GM23338 (cell line): ENCODE data around the gene MED20. TPM values are rescaled to one million over a fixed set of nuclear protein-coding genes. Genes with fewer than 3 reads are reported as not detected.

Source experiments
- ATAC-seq: fragments of 200-7000 bp; cut with Tn5 transposase; 3 replicates; pipeline ENCODE4 v1.9.1; 2020
- DNase-seq: peaks from one replicate; pipeline ENCODE4 v3.0.0-alpha.2; 2015; ENCODE audit warnings: low spot score
- H2AFZ ChIP-seq: fragments of 200-600 bp; sonication (generic); 2 replicates; pipeline ENCODE4 v1.8.0; 2016; ENCODE audit warnings: antibody characterized with exemption, mild to moderate bottlenecking, moderate library complexity
- H3F3A ChIP-seq: fragments of 200-600 bp; sonication (generic); replicated peaks from 2 replicates; pipeline ENCODE4 v1.8.0; 2017; ENCODE audit warnings: antibody characterized with exemption, mixed run types, low read depth
- H3K27ac ChIP-seq: fragments of 200-600 bp; sonication (generic); 2 replicates; pipeline ENCODE4 v1.6.1; 2016; ENCODE audit warnings: low read depth
- H3K27me3 ChIP-seq: fragments of 200-600 bp; sonication (generic); 2 replicates; pipeline ENCODE4 v1.8.0; 2016; ENCODE audit warnings: mild to moderate bottlenecking, mixed run types, moderate library complexity; ENCODE audit not compliant: insufficient read depth
- H3K36me3 ChIP-seq: fragments of 200-600 bp; sonication (generic); 2 replicates; pipeline ENCODE4 v1.8.0; 2016; ENCODE audit warnings: mild to moderate bottlenecking; ENCODE audit not compliant: insufficient read depth
- H3K4me1 ChIP-seq: fragments of 200-600 bp; sonication (generic); 2 replicates; pipeline ENCODE4 v1.8.0; 2016; ENCODE audit warnings: mild to moderate bottlenecking, moderate library complexity; ENCODE audit not compliant: insufficient read depth
- H3K4me2 ChIP-seq: fragments of 200-600 bp; sonication (generic); 2 replicates; pipeline ENCODE4 v1.7.1; 2017; ENCODE audit warnings: mixed run types
- H3K4me3 ChIP-seq: fragments of 200-600 bp; sonication (generic); 2 replicates; pipeline ENCODE4 v1.6.1; 2016; ENCODE audit warnings: mixed run types
- H3K79me2 ChIP-seq: fragments of 200-600 bp; sonication (generic); replicated peaks from 2 replicates; pipeline ENCODE4 v1.8.0; 2017; ENCODE audit warnings: mild to moderate bottlenecking; ENCODE audit not compliant: insufficient read depth
- H3K9me2 ChIP-seq: fragments of 200-600 bp; sonication (generic); 2 replicates; pipeline ENCODE4 v1.8.0; 2017; ENCODE audit not compliant: insufficient read depth
- H4K20me1 ChIP-seq: fragments of 200-600 bp; sonication (generic); replicated peaks from 2 replicates; pipeline ENCODE4 v1.8.0; 2017; ENCODE audit warnings: mild to moderate bottlenecking; ENCODE audit not compliant: insufficient read depth
- H3K27ac Mint-ChIP-seq: 2 replicates; pipeline ENCODE4 v1.8.0; 2020; ENCODE audit warnings: inconsistent platforms, mild to moderate bottlenecking, moderate library complexity, mixed read lengths
- H3K27me3 Mint-ChIP-seq: 3 replicates; pipeline ENCODE4 v1.8.0; 2022; ENCODE audit warnings: low read depth, mild to moderate bottlenecking, moderate library complexity, mixed read lengths, inconsistent platforms; ENCODE audit not compliant: insufficient read depth, poor library complexity
- H3K36me3 Mint-ChIP-seq: 3 replicates; pipeline ENCODE4 v1.8.0; 2021; ENCODE audit warnings: low read depth, mild to moderate bottlenecking, inconsistent platforms, moderate library complexity, mixed read lengths
- H3K4me1 Mint-ChIP-seq: 3 replicates; pipeline ENCODE4 v1.8.0; 2020; ENCODE audit warnings: mild to moderate bottlenecking, inconsistent platforms, mixed read lengths
- H3K4me3 Mint-ChIP-seq: 3 replicates; pipeline ENCODE4 v1.8.0; 2021; ENCODE audit warnings: moderate library complexity, mild to moderate bottlenecking, inconsistent platforms, mixed read lengths
- H3K9me3 Mint-ChIP-seq: 3 replicates; pipeline ENCODE4 v1.8.0; 2020; ENCODE audit warnings: moderate library complexity, mild to moderate bottlenecking, inconsistent platforms, mixed read lengths
- CTCF ChIP-seq, 2 experiments: fragments of 200-600 bp in 1 of 2; sonication (generic) in 1 of 2; conservative IDR thresholded peaks; 2 replicates each; pipeline versions ENCODE4 v1.5.1 to v1.6.1; 2016 to 2017; ENCODE audit warnings: antibody characterized with exemption in 2 of 2, low read depth in 2 of 2, mild to moderate bottlenecking in 2 of 2, moderate library complexity in 1 of 2
- EZH2 ChIP-seq: fragments of 200-600 bp; sonication (generic); IDR thresholded peaks from one replicate; pipeline ENCODE4 v1.8.0; 2017; ENCODE audit warnings: antibody characterized with exemption, mild to moderate bottlenecking, low read depth; ENCODE audit not compliant: unreplicated experiment
- EZH2phosphoT487 ChIP-seq: fragments of 200-600 bp; sonication (generic); IDR thresholded peaks from one replicate; pipeline ENCODE4 v1.8.1; 2018; ENCODE audit warnings: antibody characterized with exemption; ENCODE audit not compliant: unreplicated experiment
- NANOG ChIP-seq: IDR thresholded peaks from 2 replicates; pipeline ENCODE4 v1.6.1; 2016; ENCODE audit warnings: antibody characterized with exemption, borderline replicate concordance
- POLR2AphosphoS5 ChIP-seq: IDR thresholded peaks from 2 replicates; pipeline ENCODE4 v1.6.1; 2016; ENCODE audit warnings: antibody characterized with exemption, low read depth
- REST ChIP-seq: IDR thresholded peaks from one replicate; pipeline ENCODE4 v1.6.1; 2018; ENCODE audit warnings: antibody characterized with exemption; ENCODE audit not compliant: unreplicated experiment
- STAT1 ChIP-seq: IDR thresholded peaks from one replicate; pipeline ENCODE4 v1.6.1; 2016; ENCODE audit warnings: antibody characterized with exemption; ENCODE audit not compliant: unreplicated experiment
- ZNF331 ChIP-seq: fragments of 250-450 bp; sonication (Bioruptor Pico); IDR thresholded peaks from 2 replicates; pipeline ENCODE4 v1.5.0; 2020; ENCODE audit warnings: low read depth, mild to moderate bottlenecking, moderate library complexity
- ZNF462 ChIP-seq: fragments of 250-450 bp; sonication (Bioruptor Pico); IDR thresholded peaks from 2 replicates; pipeline ENCODE4 v1.5.0; 2020; ENCODE audit warnings: mild to moderate bottlenecking, moderate library complexity
- polyA plus RNA-seq: library from polyadenylated mRNA; unstranded; fragments of >200 nt; fragmentation: Nextera tagmentation; extraction: Ambion mirVana; gene quantifications from 2 replicates; pipeline ENCODE4 v1.2.1, GENCODE V29; 2016
- total RNA-seq: library from RNA; depleted of rRNA; stranded (reverse); fragments of >200 nt; shearing (Covaris generic); gene quantifications from 2 replicates; pipeline ENCODE4 v1.2.3, GENCODE V29; 2014

MED20 gene
- total and polyA plus RNA-seq, 2 experiments from 2014 or later, result 20.1 to 39.3 TPM

- Histone ChIP-seq H3K27me3 (no peaks in the 10 kb centered on the region), H3K79me2 (peaks cover 18% of the 10 kb centered on the region), H3K4me3 (no peak overlapping the region), H3K27ac (no peak overlapping the region), H3K9me2 (no peaks in the 10 kb centered on the region), H3K36me3 (peaks cover 12% of the 10 kb centered on the region; the same call in 1 of the 2 replicates), H4K20me1 (peaks cover 7% of the 10 kb centered on the region), H3K4me2 (no peak overlapping the region), H3F3A (no peaks in the 10 kb centered on the region), H3K4me1 (no peaks in the 10 kb centered on the region), H2AFZ (no peak overlapping the region)
- TF ChIP-seq POLR2AphosphoS5, result no peak
- no peak for TF ChIP-seq REST
- no peak for TF ChIP-seq EZH2
- TF ChIP-seq EZH2phosphoT487, result no peak
- no peak for TF ChIP-seq CTCF (conservative IDR thresholded peaks at IDR 0.05; ENCODE audit: low read depth in 2 of 2)
- TF ChIP-seq NANOG, result no peak
- TF ChIP-seq STAT1, result no peak
- TF ChIP-seq ZNF331, result no peak
- no peak for TF ChIP-seq ZNF462 (CRISPR knock-in tag)
- H3K4me3 Mint-ChIP-seq, result no peak overlapping the region
- no peaks in the 10 kb centered on the region for H3K4me1 Mint-ChIP-seq
- ATAC-seq (no peak), DNase-seq (no peak)
- no peaks in the 10 kb centered on the region for H3K27me3 Mint-ChIP-seq
- no peaks in the 10 kb centered on the region for H3K9me3 Mint-ChIP-seq
- H3K27ac Mint-ChIP-seq, result no peak overlapping the region
- H3K36me3 Mint-ChIP-seq, result peaks cover 39% of the 10 kb centered on the region
Measured at GRCh38 chr6:41909727-41910126, 11.2 kb downstream of the MED20 start.
